GDM1 (cell line): ENCODE data around the gene APEX2.
"Not testable (repeated sequence)": the region's sequence is repeated elsewhere in the genome, so short reads cannot be mapped to it uniquely, and the experiment has no call there.

Experiments used
- DNase-seq: peaks from one replicate; lab custom pipeline; 2025; lab: John Stamatoyannopoulos, UW

The APEX2 gene

GRCh38 chrX:55011294-55011693 is 11.1 kb downstream of the APEX2 start:
- DNase-seq, result no peak

DNA sequence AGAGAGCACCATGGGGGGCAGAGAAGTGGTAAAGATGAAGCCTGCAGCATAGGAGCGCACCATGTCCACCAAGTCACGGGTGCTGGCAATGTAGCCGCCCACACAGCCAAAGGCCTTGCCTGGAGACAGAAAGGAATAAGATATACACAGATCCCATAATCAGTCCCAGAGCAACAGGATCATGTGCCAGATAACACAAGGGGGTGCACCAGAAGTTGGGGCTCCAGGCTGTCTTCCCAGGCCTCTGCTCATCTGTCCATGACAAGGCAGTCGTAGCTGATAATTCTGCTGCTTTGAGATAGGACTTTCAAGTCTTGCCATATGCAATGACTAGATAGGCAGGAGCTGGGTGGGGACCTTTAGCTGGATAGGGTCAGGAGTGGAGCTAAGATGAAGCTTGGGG is 14.7 kb downstream of the APEX2 start:
- DNase-seq, result no peak

DNA sequence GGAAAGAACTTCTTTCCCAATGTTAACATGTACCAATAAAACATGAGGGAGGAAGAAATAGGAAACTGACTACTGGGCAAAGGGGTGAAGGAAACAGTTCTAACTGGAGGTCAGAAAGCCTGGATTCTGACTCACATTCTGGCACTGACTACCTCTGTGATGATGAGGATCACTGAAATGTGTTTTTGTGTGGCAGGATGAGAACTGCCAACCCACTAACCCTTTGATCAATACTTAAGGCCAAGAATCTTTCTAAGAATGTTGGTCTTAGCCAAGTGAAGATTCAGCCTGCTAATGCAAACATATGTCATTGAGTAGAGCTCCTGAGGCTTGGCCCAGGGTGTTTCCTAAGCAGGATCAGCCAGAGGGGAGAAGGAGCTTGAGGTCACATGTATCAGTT is 26.0 kb downstream of the APEX2 start:
- DNase-seq, result no peak

GRCh38 chrX:55026840-55027239 is 26.7 kb downstream of the APEX2 start:
- no peak for DNase-seq

DNA sequence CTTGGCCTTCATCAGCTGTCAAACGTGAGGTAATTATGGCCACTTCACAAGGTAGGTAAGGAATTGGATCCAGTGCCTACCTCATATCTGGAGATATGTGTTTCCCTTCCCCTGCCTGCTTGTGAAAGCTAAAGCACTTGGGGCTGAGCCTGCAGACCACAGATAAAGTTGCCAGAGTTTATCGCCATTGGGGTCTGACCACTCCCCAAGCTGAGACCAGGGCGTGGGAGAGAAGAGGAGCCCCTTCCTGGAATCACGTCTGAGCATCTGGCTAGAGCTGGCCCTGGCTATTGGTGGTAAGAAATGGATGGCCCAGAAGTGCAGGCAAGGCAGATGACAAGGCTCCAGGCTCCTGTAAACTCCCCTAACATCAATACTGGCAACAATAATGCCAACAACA is 27.9 kb downstream of the APEX2 start:
- no peak for DNase-seq

- DNase-seq, result no peak
These were observed 28.4 kb downstream of the APEX2 start for GRCh38 chrX:55028611-55029010.

DNA sequence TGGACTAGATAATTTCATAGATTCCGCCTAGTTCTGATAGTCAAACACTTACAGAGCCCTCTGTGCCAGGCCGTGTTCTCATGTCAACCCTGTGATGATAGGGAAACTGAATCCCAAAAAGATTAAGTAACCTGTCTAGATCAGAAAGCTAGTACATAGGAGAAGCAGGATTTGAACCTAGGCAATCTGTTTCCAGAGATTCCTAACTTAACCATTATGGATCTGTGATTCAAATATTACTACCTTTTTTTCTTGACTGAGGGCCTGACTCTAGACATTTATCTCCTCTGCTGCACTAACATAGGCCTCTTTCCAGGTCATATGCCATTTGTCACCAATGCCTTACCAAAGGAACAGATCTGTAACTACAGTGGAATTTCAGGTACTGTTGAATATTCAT is 29.1 kb downstream of the APEX2 start:
- DNase-seq, result no peak

DNA sequence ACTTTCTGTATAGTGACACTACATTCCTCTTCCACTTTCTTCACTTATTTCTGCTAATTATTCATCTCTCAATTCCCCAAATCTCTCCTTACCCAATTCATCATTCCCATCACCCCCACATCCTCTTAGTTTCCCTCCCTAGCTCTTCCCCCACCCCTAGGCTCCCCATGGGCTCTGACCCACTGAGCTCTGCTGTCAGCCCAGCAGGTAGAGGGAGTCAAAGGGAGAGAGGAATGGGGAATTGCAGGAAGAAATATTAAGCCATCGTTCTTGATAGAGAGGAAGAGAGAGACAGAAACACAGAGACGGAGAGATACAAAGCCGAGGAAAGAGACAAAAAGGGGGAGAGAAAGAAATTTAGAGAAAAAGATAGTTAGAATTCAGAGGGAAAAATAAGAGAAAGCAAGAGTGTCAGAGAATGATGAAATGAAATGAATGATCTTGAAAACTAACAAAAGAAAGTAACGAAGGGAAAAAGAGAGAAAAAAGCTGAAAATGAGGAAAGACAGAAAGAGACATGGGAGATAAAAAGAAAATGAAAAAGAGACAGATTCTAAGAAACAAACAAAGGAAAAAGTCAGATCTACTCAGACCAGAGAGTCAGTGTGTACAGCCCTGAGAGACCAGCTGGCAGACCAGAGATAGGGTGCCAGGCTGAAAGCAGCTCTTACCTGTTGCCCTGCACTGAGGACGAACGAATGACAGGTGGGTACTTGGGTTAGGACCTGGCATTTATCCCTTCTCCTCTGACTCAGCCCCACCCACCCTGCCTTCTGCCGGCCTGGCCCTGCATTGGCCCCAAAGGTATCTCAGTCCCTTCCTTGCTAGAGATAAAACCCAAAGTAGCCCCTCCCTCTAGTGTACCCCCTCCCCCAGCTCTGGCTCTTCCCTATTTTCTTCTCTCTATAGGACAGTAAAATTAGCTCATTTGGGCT is 30.4 kb downstream of the APEX2 start, which contains the start of gene ALAS2:
Gene ALAS2 (minus strand): TSS at position 707 of the 935 bp plus-strand sequence. CDS start 4,977 bp downstream, outside the sequence.
- no peak for DNase-seq

DNA sequence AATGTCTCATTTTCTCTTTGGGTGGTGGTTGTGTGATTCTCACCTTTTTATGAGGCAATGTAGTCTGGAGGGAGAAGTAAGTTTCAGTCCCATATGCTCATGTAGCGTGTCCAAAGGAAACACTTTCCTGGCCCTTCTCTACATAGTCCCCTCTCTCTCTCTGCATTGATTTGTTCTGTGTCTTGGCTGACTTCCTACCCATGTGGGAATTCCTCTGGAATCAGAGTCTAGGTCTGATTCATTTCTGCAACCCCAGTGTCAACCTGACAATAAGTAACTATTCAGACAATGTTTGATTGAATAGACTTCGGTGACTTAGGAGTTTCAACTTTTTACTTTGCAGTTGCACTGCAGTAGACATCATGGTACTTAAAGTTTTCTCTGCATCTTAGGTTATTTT is 33.3 kb downstream of the APEX2 start:
- DNase-seq, result no peak

DNA sequence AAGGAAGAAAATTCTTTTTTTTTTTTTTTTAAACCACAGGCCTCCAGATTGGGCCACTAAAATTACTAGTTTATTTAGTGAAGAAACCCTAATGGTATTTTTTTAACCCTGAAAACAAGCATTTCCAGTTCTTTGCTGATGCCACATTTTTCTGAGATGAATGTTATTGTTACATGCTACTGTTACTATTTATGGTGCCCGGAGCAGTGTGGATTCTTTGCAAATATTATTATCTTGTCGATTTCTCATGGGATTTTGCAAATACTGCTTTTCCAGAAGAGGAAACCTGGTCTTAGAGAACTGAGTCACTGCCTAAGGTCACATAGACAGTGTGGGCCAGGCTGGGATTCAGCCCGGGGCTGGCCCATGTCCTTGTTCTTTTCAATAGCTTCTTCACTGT is 39.3 kb downstream of the APEX2 start:
- DNase-seq, result no peak

DNA sequence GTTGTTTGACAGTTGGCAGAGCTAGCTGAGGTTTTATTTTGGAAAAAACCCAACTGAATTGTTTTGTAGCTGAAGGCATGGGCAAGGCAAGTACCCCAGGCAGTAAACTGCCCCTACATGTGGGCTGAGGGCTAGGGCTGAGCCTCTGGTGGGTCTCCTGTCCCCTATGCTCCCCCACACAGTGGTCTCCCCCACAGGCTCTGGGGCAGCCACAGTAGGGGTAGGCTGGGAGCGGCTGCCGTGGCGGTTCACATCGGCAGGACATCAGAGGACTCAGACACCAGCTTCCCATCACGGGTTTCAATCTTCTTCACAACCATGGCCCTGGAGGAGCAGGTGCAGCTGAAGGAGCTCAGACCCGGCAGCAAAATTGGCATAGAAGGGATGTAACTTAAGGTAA is 41.4 kb downstream of the APEX2 start:
- no peak for DNase-seq

- DNase-seq, result not testable (repeated sequence)
These were observed 50.4 kb downstream of the APEX2 start for GRCh38 chrX:55050599-55050998.

- DNase-seq, result no peak
These were observed 56.9 kb downstream of the APEX2 start for GRCh38 chrX:55056820-55057674.

GRCh38 chrX:55057675-55058249 is 57.6 kb downstream of the APEX2 start:
- peak; percentile 1 for DNase-seq
